Suprapubic skin (tissue), 3 donors: ENCODE measurements around the gene BIVM.

Experiments
- CTCF ChIP-seq, 2 donors: fragments of 200-600 bp in 1 of 2; fragments of 450-650 bp in 1 of 2; sonication (generic) in 1 of 2; IDR thresholded peaks; one replicate each; pipeline ENCODE4 v1.5.1; 2016 to 2019; ENCODE audit warnings: antibody characterized with exemption in 2 of 2, mild to moderate bottlenecking in 1 of 2, moderate library complexity in 1 of 2
- POLR2A ChIP-seq, 2 donors: fragments of 450-650 bp; IDR thresholded peaks; one replicate each; pipeline ENCODE4 v1.6.1; 2017; ENCODE audit warnings: antibody characterized with exemption in 2 of 2, mild to moderate bottlenecking in 2 of 2, moderate library complexity in 2 of 2

GRCh38 chr13:102816708-102817107, 17.8 kb downstream of the BIVM start:
- TF ChIP-seq CTCF (IDR thresholded peaks at IDR 0.05) (no peak), POLR2A (IDR thresholded peaks at IDR 0.05) (no peak)
